ENCODE data around the gene TMEM163.

DNA sequence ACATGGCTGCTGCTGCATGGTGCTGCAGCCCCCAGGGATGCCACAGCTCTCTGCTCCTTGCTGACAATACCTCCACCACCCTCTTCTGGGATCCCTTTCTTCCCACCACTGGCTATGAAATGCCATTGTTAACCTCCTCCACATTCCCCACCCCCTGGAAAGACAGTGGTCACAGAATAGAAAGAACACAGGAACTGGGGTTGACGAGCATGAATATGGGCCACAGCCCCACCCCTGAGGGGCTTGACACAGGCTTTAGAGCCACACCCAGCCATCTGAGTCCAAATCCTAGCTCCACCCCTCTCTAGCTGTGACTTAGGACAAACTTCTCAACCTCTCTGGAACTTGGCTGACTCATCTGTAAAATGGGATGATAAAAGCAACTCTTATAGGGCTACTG, 47.3 kb downstream of the TMEM163 start:
- TF ChIP-seq EP300 (IDR thresholded peaks at IDR 0.05; ENCODE audit: low read depth in 2 of 2, low read length in 2 of 2) (no peak), EP300 (CRISPR knock-in tag; IDR thresholded peaks at IDR 0.05; ENCODE audit: borderline replicate concordance) (no peak), EZH2 (conservative IDR thresholded peaks at IDR 0.05; ENCODE audit: low read depth, low read length) (no peak), TARDBP (CRISPR knock-in tag; IDR thresholded peaks at IDR 0.05) (no peak), U2AF1 (optimal IDR thresholded peaks at IDR 0.05; ENCODE audit: low read depth, low read length) (no peak), JUN (CRISPR knock-in tag; IDR thresholded peaks at IDR 0.05) (no peak), ZNF878 (CRISPR knock-in tag; IDR thresholded peaks at IDR 0.05) (no peak), MYC (CRISPR knock-in tag; IDR thresholded peaks at IDR 0.05; ENCODE audit: borderline replicate concordance) (no peak), ZFP41 (CRISPR knock-in tag; IDR thresholded peaks at IDR 0.05; ENCODE audit: borderline replicate concordance) (no peak)
- TF ChIP-seq, protein P1, sequence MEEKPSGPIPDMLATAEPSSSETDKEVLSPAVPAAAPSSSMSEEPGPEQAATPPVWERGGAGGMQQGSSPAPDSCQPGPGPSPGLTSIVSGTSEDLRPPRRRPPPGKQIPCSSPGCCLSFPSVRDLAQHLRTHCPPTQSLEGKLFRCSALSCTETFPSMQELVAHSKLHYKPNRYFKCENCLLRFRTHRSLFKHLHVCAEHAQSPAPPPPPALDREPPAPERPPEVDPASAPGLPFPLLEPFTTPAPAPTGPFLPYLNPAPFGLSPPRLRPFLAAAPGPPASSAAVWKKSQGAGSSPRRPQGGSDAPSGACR (CRISPR knock-in tag; IDR thresholded peaks at IDR 0.05), result no peak
- TF ChIP-seq, protein P2, sequence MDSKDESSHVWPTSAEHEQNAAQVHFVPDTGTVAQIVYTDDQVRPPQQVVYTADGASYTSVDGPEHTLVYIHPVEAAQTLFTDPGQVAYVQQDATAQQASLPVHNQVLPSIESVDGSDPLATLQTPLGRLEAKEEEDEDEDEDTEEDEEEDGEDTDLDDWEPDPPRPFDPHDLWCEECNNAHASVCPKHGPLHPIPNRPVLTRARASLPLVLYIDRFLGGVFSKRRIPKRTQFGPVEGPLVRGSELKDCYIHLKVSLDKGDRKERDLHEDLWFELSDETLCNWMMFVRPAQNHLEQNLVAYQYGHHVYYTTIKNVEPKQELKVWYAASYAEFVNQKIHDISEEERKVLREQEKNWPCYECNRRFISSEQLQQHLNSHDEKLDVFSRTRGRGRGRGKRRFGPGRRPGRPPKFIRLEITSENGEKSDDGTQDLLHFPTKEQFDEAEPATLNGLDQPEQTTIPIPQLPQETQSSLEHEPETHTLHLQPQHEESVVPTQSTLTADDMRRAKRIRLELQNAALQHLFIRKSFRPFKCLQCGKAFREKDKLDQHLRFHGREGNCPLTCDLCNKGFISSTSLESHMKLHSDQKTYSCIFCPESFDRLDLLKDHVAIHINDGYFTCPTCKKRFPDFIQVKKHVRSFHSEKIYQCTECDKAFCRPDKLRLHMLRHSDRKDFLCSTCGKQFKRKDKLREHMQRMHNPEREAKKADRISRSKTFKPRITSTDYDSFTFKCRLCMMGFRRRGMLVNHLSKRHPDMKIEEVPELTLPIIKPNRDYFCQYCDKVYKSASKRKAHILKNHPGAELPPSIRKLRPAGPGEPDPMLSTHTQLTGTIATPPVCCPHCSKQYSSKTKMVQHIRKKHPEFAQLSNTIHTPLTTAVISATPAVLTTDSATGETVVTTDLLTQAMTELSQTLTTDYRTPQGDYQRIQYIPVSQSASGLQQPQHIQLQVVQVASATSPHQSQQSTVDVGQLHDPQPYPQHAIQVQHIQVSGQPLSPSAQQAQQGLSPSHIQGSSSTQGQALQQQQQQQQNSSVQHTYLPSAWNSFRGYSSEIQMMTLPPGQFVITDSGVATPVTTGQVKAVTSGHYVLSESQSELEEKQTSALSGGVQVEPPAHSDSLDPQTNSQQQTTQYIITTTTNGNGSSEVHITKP (CRISPR knock-in tag; IDR thresholded peaks at IDR 0.05; ENCODE audit: low read depth), result no peak
- TF ChIP-seq, protein P3, sequence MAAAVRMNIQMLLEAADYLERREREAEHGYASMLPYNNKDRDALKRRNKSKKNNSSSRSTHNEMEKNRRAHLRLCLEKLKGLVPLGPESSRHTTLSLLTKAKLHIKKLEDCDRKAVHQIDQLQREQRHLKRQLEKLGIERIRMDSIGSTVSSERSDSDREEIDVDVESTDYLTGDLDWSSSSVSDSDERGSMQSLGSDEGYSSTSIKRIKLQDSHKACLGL (CRISPR knock-in tag; IDR thresholded peaks at IDR 0.05), result no peak

Measured in HepG2 (cell line).